Body of pancreas (tissue), 4 donors: ENCODE measurements around the gene NTSR1.

Source experiments
- CTCF ChIP-seq, 7 experiments: fragments of 450-650 bp in 4 of 7; fragments of 200-600 bp in 3 of 7; sonication (generic) in 3 of 7; IDR thresholded peaks; one replicate each; pipeline ENCODE4 v1.5.1; 2016 to 2019; ENCODE audit warnings: antibody characterized with exemption in 7 of 7
- POLR2A ChIP-seq, 3 donors: fragments of 450-650 bp; IDR thresholded peaks; one replicate each; pipeline ENCODE4 v1.6.1; 2016; ENCODE audit warnings: antibody characterized with exemption in 3 of 3, mild to moderate bottlenecking in 2 of 3

- TF ChIP-seq CTCF (IDR thresholded peaks at IDR 0.05) (no peak), POLR2A (IDR thresholded peaks at IDR 0.05) (no peak)
These were observed 54.8 kb downstream of the NTSR1 start for GRCh38 chr20:62763404-62763803.
